Activated naive CD4-positive, alpha-beta T cell (primary cell): ENCODE data around the gene KLHL17.
A peak's percentile ranks its signal among the peaks of the same experiment; 100 is the strongest.
"Not testable (repeated sequence)": the region's sequence is repeated elsewhere in the genome, so short reads cannot be mapped to it uniquely, and the experiment has no call there.

ENCODE experiments used
- DNase-seq, 4 experiments: peaks; one replicate each; lab custom pipeline; 2025; lab: John Stamatoyannopoulos, UW

Gene KLHL17

DNA sequence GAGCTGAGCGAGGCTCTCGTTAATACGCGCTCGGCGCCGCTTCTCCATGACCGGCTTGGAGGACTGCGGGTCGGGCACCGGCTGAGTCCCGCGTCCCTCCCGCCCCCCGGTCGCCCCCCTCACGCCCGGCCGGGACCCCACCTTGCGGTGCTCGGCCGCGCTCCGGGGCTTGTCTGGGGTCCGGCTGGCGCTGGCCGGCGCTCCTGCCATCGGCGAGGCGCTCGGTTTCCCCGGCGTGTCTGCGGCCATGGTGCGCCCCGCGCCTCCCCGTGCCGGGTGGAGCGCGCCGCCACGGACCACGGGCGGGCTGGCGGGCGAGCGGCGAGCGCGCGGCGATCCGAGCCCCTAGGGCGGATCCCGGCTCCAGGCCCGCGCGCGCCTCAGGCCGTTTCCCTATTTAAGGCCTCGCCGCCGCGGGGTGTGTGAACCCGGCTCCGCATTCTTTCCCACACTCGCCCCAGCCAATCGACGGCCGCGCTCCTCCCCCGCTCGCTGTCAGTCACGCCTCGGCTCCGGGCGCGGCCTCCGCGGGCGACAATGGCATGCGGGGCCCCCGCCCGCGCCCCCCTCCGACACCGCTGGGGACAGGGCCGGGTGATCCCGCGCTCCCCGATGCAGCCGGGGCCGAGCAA is 39.5 kb downstream of the KLHL17 start, which contains the start of gene HES4:
TSS of gene HES4 (minus strand) at position 373 of the 632 bp plus-strand sequence. CDS start at position 249, 124 bp downstream.
- DNase-seq: peak in 2 of 4 experiments; percentile 31 to 51

- peak; percentile 48 to 65 (median 56) for DNase-seq
These were observed 40.1 kb downstream of the KLHL17 start for GRCh38 chr1:1000357-1001056.

GRCh38 chr1:1001057-1001783 is 40.8 kb downstream of the KLHL17 start:
- DNase-seq: no peak

DNA sequence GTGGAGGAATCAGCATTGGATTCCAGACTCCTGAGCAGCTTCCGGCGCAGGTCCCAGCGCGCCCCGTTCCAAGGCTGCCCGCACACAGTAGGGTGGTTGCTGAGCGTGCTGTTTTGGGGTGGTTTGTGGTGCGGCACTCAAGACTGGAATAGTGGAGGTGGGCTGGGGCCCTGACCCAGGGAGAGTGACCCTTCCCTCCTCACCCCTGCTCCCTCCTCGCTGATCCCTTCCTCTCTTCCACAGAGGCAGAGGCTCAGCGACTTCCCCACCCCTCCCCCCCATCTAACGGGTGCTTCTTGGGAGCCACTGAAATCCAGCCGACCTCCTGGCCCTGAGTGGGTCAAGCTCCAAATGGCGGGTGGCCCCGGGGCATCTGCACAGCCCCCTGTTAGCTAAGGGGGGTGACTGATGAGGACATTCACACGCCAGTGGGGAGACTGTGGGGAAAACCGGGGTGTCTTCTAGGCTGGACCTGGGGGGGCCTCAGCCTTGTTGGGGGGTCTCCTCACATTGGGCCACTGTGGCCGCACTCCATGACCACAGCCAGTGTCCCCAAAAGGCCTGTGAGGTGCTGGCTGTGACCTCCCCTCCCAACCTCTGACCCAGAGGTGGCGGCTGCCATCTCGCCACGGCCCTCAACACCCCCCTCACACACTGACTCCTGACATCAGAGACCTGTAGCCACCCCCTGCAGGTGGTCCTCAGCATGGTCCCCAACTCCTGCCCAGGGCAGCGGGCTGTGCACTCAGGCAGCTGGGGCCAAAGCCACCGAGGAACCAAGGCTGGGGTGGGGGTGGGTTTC is 43.4 kb downstream of the KLHL17 start:
- DNase-seq: no peak

DNA sequence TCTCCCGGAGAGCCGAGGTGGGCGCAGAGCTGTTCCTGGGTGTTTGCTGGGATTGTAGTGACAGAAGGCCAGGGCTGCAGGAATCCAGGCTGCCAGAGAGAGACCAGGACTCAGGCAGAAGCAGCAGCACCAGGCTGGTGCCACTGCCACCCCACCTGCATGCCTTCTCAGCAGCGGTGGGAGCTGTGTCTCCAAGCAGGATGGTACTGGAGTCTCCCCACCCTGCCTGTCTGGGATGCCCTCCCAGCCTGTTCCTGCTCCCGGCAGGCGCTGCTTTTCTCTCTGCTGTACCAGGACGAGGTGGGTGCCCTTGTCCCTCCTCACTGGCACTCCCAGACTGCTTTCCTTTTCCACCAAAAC is 44.0 kb downstream of the KLHL17 start:
- DNase-seq: no peak

DNA sequence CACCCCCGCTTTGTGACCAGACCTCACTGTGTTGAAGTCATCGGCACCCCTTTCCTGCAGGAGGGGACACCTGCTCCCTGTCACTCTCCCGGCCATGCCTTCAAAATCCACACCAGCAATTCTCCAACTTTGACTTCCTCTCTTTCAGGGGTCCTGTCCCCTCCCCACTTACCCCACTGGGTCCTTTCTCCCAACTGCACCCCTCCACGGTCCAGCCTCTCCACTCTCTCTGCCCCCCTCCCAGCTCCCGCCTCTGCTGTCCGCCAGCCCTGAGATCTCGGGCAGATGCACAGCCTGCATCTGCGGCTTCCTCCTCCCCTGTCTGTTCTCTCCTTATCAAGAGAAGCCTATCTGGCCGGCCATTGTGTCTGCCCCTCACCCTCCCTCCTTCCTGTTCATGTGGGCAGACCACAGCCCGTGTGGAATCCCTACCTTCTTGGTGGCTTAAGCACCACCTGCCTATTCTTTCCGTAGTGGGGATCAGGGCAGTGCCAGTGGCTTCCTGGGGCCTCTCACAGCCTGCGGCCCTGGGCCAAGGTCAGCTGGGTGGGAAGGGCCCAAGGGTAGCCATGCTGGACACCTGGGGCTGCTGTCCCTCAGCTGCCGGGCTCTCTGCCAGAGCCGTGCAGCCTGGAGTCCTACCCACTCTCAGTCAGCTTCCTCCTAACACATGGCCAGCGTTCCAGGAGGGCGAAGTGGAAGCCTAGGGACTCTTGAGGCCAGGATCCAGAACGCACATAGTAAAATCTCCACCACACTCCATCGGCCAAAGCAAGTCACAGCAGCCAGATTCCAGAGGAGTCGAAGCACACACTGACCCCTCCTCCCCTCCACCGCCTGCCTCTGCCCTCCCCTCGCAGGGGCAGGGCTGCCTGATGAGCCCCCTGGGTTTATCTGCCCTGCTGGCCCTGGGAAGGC is 44.7 kb downstream of the KLHL17 start:
- DNase-seq: no peak

DNA sequence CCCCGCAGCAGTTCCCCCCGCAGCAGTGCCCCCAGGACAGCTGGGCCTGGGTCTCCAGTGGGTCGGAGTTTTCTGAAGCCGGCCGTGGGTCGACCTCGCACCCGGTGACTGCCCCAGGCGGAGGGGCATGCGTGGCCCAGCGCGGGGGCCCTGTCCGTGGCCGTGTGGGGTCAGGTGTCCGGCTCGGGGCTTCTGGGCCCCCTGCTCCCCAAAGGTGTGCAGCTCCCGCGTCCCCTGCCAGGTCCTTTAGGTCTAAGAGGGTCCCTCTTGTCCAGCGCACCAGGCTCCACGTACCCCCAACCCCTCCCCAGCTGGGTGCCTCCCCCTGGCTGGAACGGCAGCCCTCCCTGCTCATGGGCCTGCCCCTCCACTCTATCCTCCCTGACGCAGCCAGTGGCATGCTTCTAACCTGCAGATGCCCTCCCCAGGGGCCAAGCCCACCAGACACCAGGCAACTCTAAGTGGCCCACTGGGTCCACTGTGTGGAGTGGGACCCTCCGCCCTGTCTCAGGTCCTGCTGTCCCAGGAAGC is 45.5 kb downstream of the KLHL17 start:
- DNase-seq: no peak

DNA sequence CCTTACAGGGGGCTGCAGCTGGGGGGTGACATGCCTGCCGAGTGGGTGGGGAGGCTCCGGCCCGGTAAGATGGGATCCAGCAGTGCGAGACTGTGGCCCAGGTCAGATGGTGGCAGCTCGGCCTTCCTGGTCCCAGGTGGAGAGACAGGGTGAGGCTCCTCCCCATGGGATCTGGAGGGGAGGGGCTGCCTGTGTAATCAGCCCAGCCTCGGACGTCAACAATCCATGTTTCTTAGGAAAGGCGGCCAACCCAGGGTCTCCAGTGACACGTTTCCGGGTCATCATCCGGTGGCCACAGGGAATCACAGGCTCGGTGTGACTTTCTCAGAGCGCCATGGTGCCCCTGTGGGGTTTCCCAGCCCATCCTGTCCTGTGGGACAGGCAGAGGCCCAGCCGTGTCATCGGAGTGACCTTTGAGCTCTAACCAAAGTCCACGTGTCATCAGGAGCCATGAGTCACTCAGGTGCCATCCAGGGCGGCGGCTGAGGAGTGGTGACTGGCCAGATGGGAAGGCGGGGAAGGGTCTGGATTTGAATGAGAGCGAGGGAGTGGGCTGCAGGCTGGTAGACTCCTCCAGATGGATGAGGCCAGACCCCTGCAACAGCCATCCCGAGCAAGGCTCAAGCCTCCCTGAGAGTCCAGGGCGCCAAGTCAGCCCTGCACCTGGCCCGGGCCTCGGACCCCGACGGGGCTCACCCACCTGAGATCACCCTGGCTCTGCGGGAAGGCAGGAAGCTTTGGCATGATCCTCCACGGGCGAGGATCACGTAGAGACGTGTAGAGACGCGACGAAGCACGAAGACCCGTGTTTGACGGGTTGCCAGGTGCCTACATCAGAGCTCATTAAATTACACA is 46.1 kb downstream of the KLHL17 start:
- no peak for DNase-seq

DNA sequence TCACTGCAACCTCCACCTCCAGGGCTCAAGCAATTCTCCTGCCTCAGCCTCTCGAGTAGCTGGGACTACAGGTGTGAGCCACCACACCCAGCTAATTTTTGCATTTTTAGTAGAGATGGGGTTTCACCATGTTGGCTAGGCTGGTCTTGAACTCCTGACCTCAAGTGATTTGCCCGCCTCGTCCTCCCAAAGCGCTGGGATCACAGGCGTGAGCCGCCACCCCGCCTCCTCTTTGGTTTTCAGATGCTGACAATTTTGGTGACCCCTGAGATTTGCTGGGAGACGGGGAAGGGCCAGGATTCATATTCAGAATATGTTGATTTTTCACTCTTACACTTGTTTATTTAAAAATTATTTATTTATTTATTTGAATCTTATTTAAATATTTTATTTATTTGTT is 49.7 kb downstream of the KLHL17 start:
- DNase-seq: not testable (repeated sequence)

GRCh38 chr1:1011396-1011949 is 51.1 kb downstream of the KLHL17 start:
- DNase-seq: no peak

DNA sequence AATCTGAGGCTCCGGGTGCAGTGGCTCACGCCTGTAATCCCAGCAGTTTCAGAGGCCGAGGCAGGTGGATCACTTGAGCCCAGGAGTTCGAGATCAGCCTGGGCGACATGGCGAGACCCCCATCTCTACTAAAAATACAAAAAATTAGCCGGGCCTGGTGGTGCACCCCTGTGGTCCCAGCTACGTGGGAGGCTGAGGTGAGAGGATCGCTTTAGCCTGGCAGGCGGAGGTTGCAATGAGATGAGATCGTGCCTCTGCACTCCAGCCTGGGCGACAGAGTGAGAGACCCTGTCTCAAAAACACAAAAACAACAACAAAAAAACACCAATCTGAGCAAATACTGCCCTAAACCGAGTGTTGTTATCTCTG is 52.3 kb downstream of the KLHL17 start:
- not testable (repeated sequence) for DNase-seq

GRCh38 chr1:1013105-1013921 is 52.9 kb downstream of the KLHL17 start, which contains the start of gene ISG15:
ISG15 (plus strand) TSS chr1:1013497; CDS start chr1:1013574, 77 bp downstream.
- DNase-seq: peak; percentile 45 to 89 (median 62)

GRCh38 chr1:1013922-1014648 is 53.7 kb downstream of the KLHL17 start:
- DNase-seq: peak in 1 of 4 experiments; percentile 28

DNA sequence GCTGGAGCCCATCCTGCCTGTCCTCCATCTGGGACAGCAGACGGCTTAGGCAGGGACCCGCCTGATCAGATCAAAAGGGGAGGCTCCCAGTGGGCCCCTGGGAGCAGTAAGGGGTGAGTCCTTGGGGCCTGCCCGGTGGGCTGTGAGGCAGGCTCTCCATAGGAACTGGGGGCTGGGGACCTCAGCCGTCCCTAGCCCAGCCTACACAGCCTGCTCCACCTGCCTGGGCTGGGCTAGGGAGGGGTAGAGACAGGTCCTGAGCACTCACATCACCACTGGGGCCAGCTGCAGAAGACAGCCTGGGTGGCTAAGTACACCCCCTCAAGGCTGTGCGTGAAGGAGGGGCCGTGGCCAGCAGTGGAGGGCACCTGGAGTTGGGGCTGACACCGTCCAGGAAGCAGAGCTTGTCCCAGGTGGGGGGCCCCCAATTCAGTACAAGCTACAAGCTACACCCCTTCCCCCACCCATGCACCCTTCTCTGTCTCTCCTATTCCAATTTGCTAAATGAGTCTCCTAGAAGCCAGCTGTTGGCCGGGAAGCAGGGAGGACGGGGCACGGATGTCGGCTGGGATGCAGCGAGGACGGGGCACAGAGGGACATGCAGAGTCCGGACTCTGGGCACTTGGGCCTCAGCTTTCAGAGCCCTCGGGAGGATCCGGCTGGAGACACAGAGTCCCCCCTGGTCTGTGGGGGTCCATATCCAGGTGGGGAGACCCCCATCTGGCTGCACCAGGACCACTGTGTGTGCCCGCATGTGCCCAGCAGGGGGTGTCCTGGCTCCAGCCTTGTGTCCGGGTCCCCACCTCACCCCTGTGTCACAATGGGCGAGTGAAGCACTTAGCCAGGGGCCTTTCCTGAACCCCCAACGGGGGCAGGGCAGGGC is 54.7 kb downstream of the KLHL17 start:
- DNase-seq: no peak
